Bone marrow (tissue), 2 donors: ENCODE results near the gene SLC6A18.
"Not testable (repeated sequence)": the region's sequence is repeated elsewhere in the genome, so short reads cannot be mapped to it uniquely, and the experiment has no call there.

Experiments
- DNase-seq, 2 donors: peaks; one replicate each; lab custom pipeline; 2025; lab: John Stamatoyannopoulos, UW

Gene SLC6A18

DNA sequence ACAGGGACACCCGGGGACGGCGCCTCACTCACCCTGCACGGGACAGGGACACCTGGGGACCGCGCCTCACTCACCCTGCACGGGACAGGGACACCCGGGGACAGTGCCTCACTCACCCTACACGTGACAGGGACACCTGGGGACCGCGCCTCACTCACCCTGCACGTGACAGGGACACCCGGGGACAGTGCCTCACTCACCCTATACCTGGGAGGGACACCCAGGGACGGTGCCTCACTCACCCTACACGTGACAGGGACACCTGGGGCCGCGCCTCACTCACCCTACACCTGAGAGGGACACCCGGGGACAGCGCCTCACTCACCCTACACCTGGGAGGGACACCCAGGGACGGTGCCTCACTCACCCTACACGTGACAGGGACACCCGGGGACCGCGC, 65.8 kb downstream of the SLC6A18 start:
- DNase-seq: not testable (repeated sequence)

- no peak for DNase-seq
Measured at GRCh38 chr5:1291611-1292080, 66.5 kb downstream of the SLC6A18 start.

GRCh38 chr5:1292139-1292538, 67.0 kb downstream of the SLC6A18 start:
- no peak for DNase-seq

DNA sequence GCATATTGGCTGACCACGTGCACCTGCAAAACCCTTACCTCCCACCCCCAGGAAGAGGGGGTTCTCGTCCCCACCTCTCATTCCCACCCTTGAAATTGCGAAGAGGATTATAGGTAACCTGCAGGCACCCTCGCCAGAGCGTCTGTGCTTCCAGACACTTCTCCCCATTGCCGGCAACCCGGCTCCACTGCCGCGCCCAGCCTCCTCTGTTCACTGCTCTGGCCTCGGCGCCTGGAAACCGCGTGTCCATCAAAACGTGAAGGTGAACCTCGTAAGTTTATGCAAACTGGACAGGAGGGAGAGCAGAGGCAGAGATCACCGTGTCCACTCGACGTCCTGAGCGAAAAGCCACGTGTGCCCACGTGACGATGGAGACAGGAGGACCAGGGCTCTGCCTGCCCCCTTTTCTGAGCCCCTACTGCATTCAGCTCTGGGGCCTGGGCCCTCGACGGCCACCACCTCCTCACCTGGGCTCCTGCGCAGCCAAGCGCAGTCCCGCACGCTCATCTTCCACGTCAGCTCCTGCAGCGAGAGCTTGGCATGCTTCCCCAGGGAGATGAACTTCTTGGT, 67.8 kb downstream of the SLC6A18 start:
- DNase-seq: no peak

DNA sequence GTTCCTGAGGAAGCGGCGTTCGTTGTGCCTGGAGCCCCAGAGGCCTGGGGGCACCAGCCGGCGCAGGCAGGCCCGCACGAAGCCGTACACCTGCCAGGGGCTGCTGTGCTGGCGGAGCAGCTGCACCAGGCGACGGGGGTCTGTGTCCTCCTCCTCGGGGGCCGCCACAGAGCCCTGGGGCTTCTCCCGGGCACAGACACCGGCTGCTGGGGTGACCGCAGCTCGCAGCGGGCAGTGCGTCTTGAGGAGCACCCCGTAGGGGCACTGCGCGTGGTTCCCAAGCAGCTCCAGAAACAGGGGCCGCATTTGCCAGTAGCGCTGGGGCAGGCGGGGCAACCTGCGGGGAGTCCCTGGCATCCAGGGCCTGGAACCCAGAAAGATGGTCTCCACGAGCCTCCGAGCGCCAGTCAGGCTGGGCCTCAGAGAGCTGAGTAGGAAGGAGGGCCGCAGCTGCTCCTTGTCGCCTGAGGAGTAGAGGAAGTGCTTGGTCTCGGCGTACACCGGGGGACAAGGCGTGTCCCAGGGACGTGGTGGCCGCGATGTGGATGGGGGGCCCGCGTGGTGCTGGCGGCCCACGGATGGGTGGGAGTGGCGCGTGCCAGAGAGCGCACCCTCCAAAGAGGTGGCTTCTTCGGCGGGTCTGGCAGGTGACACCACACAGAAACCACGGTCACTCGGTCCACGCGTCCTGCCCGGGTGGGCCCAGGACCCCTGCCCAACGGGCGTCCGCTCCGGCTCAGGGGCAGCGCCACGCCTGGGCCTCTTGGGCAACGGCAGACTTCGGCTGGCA, 68.4 kb downstream of the SLC6A18 start:
- no peak for DNase-seq

- no peak for DNase-seq
Measured at GRCh38 chr5:1294206-1294834, 69.1 kb downstream of the SLC6A18 start.

DNA sequence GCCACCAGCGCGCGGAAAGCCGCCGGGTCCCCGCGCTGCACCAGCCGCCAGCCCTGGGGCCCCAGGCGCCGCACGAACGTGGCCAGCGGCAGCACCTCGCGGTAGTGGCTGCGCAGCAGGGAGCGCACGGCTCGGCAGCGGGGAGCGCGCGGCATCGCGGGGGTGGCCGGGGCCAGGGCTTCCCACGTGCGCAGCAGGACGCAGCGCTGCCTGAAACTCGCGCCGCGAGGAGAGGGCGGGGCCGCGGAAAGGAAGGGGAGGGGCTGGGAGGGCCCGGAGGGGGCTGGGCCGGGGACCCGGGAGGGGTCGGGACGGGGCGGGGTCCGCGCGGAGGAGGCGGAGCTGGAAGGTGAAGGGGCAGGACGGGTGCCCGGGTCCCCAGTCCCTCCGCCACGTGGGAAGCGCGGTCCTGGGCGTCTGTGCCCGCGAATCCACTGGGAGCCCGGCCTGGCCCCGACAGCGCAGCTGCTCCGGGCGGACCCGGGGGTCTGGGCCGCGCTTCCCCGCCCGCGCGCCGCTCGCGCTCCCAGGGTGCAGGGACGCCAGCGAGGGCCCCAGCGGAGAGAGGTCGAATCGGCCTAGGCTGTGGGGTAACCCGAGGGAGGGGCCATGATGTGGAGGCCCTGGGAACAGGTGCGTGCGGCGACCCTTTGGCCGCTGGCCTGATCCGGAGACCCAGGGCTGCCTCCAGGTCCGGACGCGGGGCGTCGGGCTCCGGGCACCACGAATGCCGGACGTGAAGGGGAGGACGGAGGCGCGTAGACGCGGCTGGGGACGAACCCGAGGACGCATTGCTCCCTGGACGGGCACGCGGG, 69.9 kb downstream of the SLC6A18 start, which contains the start of gene TERT:
TSS of gene TERT (minus strand) at position 234 of the 815 bp plus-strand sequence. CDS start at position 155, 79 bp downstream.
- no peak for DNase-seq

GRCh38 chr5:1295650-1296037, 70.5 kb downstream of the SLC6A18 start:
- DNase-seq: no peak
